ES-I3 (cell line): ENCODE data around the gene KCNN1.

Experiments
- H3K36me3 ChIP-seq: 2 replicates; pipeline ENCODE4 v1.6.1; 2013; ENCODE audit warnings: mild to moderate bottlenecking, low read length, control low read depth, moderate library complexity; ENCODE audit not compliant: insufficient read depth
- H3K4me1 ChIP-seq: 2 replicates; pipeline ENCODE4 v1.6.1; 2013; ENCODE audit warnings: mild to moderate bottlenecking, control low read depth, low read length; ENCODE audit not compliant: insufficient read depth
- H3K9ac ChIP-seq: 2 replicates; pipeline ENCODE4 v1.6.1; 2013; ENCODE audit warnings: low read depth, mild to moderate bottlenecking, low read length, moderate library complexity
- H3K9me3 ChIP-seq: 2 replicates; pipeline ENCODE4 v1.6.1; 2013; ENCODE audit warnings: mild to moderate bottlenecking, low read length, moderate library complexity; ENCODE audit not compliant: control insufficient read depth, insufficient read depth

KCNN1 gene

GRCh38 chr19:18041054-18041453 lies 74.1 kb downstream of the KCNN1 start:
- Histone ChIP-seq H3K36me3 (no peaks in the 10 kb centered on the region), H3K9me3 (no peaks in the 10 kb centered on the region), H3K9ac (no peak overlapping the region), H3K4me1 (no peaks in the 10 kb centered on the region)

- H3K4me1 ChIP-seq: no peaks in the 10 kb centered on the region; the same call in 1 of the 2 replicates
- H3K36me3 ChIP-seq: no peaks in the 10 kb centered on the region
- no peak overlapping the region for H3K9ac ChIP-seq
- H3K9me3 ChIP-seq: no peaks in the 10 kb centered on the region
Measured at GRCh38 chr19:18043676-18044075, 76.8 kb downstream of the KCNN1 start.

GRCh38 chr19:18044825-18045304 lies 78.0 kb downstream of the KCNN1 start:
- Histone ChIP-seq H3K36me3 (no peaks in the 10 kb centered on the region), H3K4me1 (no peaks in the 10 kb centered on the region; the same call in 1 of the 2 replicates), H3K9ac (peak overlapping the region; percentile 13; the same call in 1 of the 2 replicates), H3K9me3 (no peaks in the 10 kb centered on the region)

GRCh38 chr19:18045307-18046050 lies 78.6 kb downstream of the KCNN1 start:
- Histone ChIP-seq H3K4me1 (no peaks in the 10 kb centered on the region; the same call in 1 of the 2 replicates), H3K9ac (peak overlapping the region; percentile 13; the same call in 1 of the 2 replicates), H3K9me3 (no peaks in the 10 kb centered on the region), H3K36me3 (no peaks in the 10 kb centered on the region)

GRCh38 chr19:18046059-18046718 lies 79.3 kb downstream of the KCNN1 start:
- Histone ChIP-seq H3K9me3 (no peaks in the 10 kb centered on the region), H3K9ac (no peak overlapping the region), H3K4me1 (no peaks in the 10 kb centered on the region; the same call in 1 of the 2 replicates), H3K36me3 (no peaks in the 10 kb centered on the region)

GRCh38 chr19:18049385-18049784 lies 82.5 kb downstream of the KCNN1 start:
- H3K9me3 ChIP-seq: no peaks in the 10 kb centered on the region
- no peaks in the 10 kb centered on the region; the same call in 1 of the 2 replicates for H3K4me1 ChIP-seq
- H3K36me3 ChIP-seq: no peaks in the 10 kb centered on the region
- H3K9ac ChIP-seq: no peak overlapping the region
